ENCODE results near the gene CTIF.

The CTIF gene

DNA sequence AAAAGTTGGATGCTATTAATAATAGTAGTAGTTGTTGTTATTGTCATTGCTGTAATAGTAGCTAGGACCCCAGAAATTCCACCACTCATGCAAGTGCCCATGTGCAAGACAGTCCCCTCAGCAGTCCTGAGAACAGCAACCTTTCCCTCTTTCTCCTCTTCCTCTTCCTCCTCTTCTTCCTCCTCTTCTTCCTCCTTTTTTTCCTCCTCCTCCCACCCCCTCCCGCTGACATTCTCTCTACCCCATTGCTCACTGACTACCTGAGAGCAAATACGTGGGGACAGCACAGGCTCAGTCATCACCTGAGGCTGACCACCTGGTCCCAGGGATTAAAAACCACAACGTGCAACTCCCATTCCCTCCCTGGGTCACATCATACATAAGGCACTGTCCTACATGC is 370.1 kb downstream of the CTIF start:
- Histone ChIP-seq H3K36me3 (replicated peaks; ENCODE audit: low read depth, low read length) (no peaks in the 10 kb centered on the region), H3K27ac (ENCODE audit: low read length) (no peak overlapping the region), H3K27me3 (ENCODE audit: low read depth, low read length) (peaks cover 23% of the 10 kb centered on the region), H4K20me1 (ENCODE audit: insufficient read depth, low read length) (no peaks in the 10 kb centered on the region), H3K9ac (ENCODE audit: low read length) (no peak overlapping the region), H3K4me2 (ENCODE audit: low read length) (no peak overlapping the region), H3K4me1 (ENCODE audit: low read length) (no peaks in the 10 kb centered on the region), H3K79me2 (ENCODE audit: low read length) (no peaks in the 10 kb centered on the region), H2AFZ (ENCODE audit: low read depth, low read length) (no peak overlapping the region), H3K9me3 (ENCODE audit: insufficient read depth, low read length) (0 out of 2 replicates have a peak, but pooled peaks cover 6% of the 10 kb centered on the region), H3K4me3 (ENCODE audit: low read length) (no peak overlapping the region)
- no peak for TF ChIP-seq EZH2phosphoT487 (IDR thresholded peaks at IDR 0.05; ENCODE audit: low read depth)
- TF ChIP-seq, protein P1, sequence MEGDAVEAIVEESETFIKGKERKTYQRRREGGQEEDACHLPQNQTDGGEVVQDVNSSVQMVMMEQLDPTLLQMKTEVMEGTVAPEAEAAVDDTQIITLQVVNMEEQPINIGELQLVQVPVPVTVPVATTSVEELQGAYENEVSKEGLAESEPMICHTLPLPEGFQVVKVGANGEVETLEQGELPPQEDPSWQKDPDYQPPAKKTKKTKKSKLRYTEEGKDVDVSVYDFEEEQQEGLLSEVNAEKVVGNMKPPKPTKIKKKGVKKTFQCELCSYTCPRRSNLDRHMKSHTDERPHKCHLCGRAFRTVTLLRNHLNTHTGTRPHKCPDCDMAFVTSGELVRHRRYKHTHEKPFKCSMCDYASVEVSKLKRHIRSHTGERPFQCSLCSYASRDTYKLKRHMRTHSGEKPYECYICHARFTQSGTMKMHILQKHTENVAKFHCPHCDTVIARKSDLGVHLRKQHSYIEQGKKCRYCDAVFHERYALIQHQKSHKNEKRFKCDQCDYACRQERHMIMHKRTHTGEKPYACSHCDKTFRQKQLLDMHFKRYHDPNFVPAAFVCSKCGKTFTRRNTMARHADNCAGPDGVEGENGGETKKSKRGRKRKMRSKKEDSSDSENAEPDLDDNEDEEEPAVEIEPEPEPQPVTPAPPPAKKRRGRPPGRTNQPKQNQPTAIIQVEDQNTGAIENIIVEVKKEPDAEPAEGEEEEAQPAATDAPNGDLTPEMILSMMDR (IDR thresholded peaks at IDR 0.05; ENCODE audit: low read depth, low read length): no peak

DNA sequence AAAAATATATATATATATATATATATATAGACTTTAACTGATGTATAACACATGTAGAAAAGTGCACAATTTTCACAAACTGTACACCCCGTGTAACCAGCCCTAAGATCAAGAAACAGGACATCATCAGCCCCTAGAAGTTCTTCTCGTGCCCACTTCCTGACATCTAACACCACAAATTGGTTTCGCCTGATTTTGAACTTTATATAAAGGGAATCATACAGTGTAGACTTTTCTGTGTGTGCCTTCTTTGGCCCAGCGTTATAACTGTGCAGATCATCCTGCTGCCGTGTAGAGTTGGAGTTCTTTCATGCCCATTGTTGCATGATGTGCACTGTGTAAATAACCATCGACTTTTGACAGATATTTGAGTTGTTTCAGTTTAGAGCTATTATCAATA is 370.9 kb downstream of the CTIF start:
- no peak overlapping the region for H3K4me2 ChIP-seq (ENCODE audit: low read length)
- peaks cover 15% of the 10 kb centered on the region for H3K27me3 ChIP-seq (ENCODE audit: low read depth, low read length)
- H3K4me1 ChIP-seq (ENCODE audit: low read length): no peaks in the 10 kb centered on the region
- TF ChIP-seq, protein P1 (IDR thresholded peaks at IDR 0.05; ENCODE audit: low read depth, low read length): no peak
- no peak for TF ChIP-seq EZH2phosphoT487 (IDR thresholded peaks at IDR 0.05; ENCODE audit: low read depth)
- 0 out of 2 replicates have a peak, but pooled peaks cover 3% of the 10 kb centered on the region for H3K9me3 ChIP-seq (ENCODE audit: insufficient read depth, low read length)
- H3K79me2 ChIP-seq (ENCODE audit: low read length): no peaks in the 10 kb centered on the region
- H3K4me3 ChIP-seq (ENCODE audit: low read length): no peak overlapping the region
- no peak overlapping the region for H2AFZ ChIP-seq (ENCODE audit: low read depth, low read length)
- no peaks in the 10 kb centered on the region for H3K36me3 ChIP-seq (replicated peaks; ENCODE audit: low read depth, low read length)
- no peak overlapping the region for H3K27ac ChIP-seq (ENCODE audit: low read length)
- no peaks in the 10 kb centered on the region for H4K20me1 ChIP-seq (ENCODE audit: insufficient read depth, low read length)
- H3K9ac ChIP-seq (ENCODE audit: low read length): no peak overlapping the region

DNA sequence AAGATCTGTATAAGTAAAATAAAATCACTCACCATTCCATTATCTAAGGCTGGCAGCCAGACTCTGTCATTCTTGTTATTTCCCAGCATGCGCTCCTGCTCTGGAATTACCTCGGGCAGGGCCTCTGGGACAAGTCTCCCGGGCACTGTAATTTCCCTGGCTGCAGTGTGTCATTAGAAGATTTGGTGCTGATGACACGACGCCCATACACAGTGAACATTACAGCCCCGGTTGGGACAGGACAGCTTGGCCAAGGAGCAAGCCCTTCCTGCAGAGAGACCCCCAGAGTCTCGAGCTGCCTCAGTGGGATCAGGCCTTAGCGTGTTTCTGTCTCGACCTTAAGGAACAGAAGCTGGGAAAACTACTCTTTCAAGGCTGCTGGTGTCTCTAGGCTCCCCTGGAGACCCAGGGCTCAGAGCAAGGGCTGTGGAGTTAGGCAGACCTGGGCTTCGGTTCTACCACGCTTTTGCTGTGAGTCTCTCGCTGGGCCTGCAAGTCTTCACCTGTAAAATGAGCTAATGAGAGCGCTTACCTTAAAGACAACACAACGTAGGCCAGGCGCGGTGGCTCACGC is 372.2 kb downstream of the CTIF start:
- TF ChIP-seq EZH2phosphoT487 (IDR thresholded peaks at IDR 0.05; ENCODE audit: low read depth): no peak
- TF ChIP-seq, protein P1 (IDR thresholded peaks at IDR 0.05; ENCODE audit: low read depth, low read length): no peak
- H2AFZ ChIP-seq (ENCODE audit: low read depth, low read length): no peak overlapping the region

More for the DNA sequence above, 372.2 kb downstream of the CTIF start:
- H3K9me3 ChIP-seq (ENCODE audit: insufficient read depth, low read length): no peaks in the 10 kb centered on the region
- H3K9ac ChIP-seq (ENCODE audit: low read length): no peak overlapping the region
- no peak overlapping the region for H3K4me2 ChIP-seq (ENCODE audit: low read length)
- H3K27me3 ChIP-seq (ENCODE audit: low read depth, low read length): peaks cover 6% of the 10 kb centered on the region; the same call in 1 of the 2 replicates
- no peaks in the 10 kb centered on the region for H3K36me3 ChIP-seq (replicated peaks; ENCODE audit: low read depth, low read length)
- H3K4me3 ChIP-seq (ENCODE audit: low read length): no peak overlapping the region
- H3K27ac ChIP-seq (ENCODE audit: low read length): no peak overlapping the region
- H3K4me1 ChIP-seq (ENCODE audit: low read length): no peaks in the 10 kb centered on the region
- no peaks in the 10 kb centered on the region for H3K79me2 ChIP-seq (ENCODE audit: low read length)
- no peaks in the 10 kb centered on the region for H4K20me1 ChIP-seq (ENCODE audit: insufficient read depth, low read length)
